ENCODE results near the gene CREB3L4. TPM values are rescaled to one million over a fixed set of nuclear protein-coding genes. Genes with fewer than 3 reads are reported as not detected.

CREB3L4 gene
- total and polyA plus RNA-seq, 8 donors: 2.7 to 32.9 (median 10.9) TPM; not detected in 1

GRCh38 chr1:153954826-153955225 lies 12.9 kb upstream of the CREB3L4 start:
- Histone ChIP-seq H3K27me3 (no peaks in the 10 kb centered on the region), H3K9me3 (no peaks in the 10 kb centered on the region), H3K36me3 (peaks cover 40 to 59% (median 54%) of the 10 kb centered on the region in 4 donors), H3K4me3 (no peak overlapping the region), H3K27ac (no peak overlapping the region), H3K4me1 (peaks cover 40 to 61% (median 55%) of the 10 kb centered on the region in 4 donors)
- DNase-seq: no peak
- intact Hi-C loops (cut with DNase I; ENCODE audit: low total_unique reads): no loop called here
- TF ChIP-seq POLR2AphosphoS5 (IDR thresholded peaks at IDR 0.05) (no peak), POLR2A (IDR thresholded peaks at IDR 0.05) (no peak), EP300 (IDR thresholded peaks at IDR 0.05) (no peak)
- TF ChIP-seq, protein P1, sequence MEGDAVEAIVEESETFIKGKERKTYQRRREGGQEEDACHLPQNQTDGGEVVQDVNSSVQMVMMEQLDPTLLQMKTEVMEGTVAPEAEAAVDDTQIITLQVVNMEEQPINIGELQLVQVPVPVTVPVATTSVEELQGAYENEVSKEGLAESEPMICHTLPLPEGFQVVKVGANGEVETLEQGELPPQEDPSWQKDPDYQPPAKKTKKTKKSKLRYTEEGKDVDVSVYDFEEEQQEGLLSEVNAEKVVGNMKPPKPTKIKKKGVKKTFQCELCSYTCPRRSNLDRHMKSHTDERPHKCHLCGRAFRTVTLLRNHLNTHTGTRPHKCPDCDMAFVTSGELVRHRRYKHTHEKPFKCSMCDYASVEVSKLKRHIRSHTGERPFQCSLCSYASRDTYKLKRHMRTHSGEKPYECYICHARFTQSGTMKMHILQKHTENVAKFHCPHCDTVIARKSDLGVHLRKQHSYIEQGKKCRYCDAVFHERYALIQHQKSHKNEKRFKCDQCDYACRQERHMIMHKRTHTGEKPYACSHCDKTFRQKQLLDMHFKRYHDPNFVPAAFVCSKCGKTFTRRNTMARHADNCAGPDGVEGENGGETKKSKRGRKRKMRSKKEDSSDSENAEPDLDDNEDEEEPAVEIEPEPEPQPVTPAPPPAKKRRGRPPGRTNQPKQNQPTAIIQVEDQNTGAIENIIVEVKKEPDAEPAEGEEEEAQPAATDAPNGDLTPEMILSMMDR (IDR thresholded peaks at IDR 0.05): no peak
- WGBS, 5 donors: 93 to 100% (median 95%) methylated on average over 7 to 10 of the region's 10 CpGs

- peaks cover 53 to 83% (median 72%) of the 10 kb centered on the region in 4 donors for H3K4me1 ChIP-seq
- H3K27ac ChIP-seq: peak overlapping the region; percentile 83 to 98 (median 97)
- no peak for DNase-seq
- intact Hi-C loops (cut with DNase I; ENCODE audit: low total_unique reads): no loop called here
- peak overlapping the region; percentile 73 to 98 (median 97) for H3K4me3 ChIP-seq
- WGBS, 5 donors: 20 to 27% (median 25%) methylated on average over 6 of the region's 6 CpGs
- peaks cover 32 to 55% (median 46%) of the 10 kb centered on the region in 4 donors for H3K36me3 ChIP-seq
- TF ChIP-seq EP300 (IDR thresholded peaks at IDR 0.05) (no peak), POLR2AphosphoS5 (IDR thresholded peaks at IDR 0.05) (no peak), POLR2A (IDR thresholded peaks at IDR 0.05) (no peak)
- TF ChIP-seq, protein P1 (IDR thresholded peaks at IDR 0.05): no peak
- no peaks in the 10 kb centered on the region for H3K27me3 ChIP-seq
- H3K9me3 ChIP-seq: no peaks in the 10 kb centered on the region
Observed at GRCh38 chr1:153956997-153957715, 10.5 kb upstream of the CREB3L4 start.

GRCh38 chr1:153957744-153958110 lies 10.0 kb upstream of the CREB3L4 start:
- Histone ChIP-seq H3K27me3 (no peaks in the 10 kb centered on the region), H3K4me1 (peaks cover 58 to 88% (median 77%) of the 10 kb centered on the region in 4 donors), H3K4me3 (peak overlapping the region; percentile 73 to 98 (median 97)), H3K9me3 (no peaks in the 10 kb centered on the region), H3K36me3 (peaks cover 27 to 49% (median 41%) of the 10 kb centered on the region in 4 donors), H3K27ac (peak overlapping the region; percentile 83 to 98 (median 97))
- 0 to 1% (median 0%) methylated on average over 13 of the region's 13 CpGs for WGBS, 5 donors
- intact Hi-C loops (cut with DNase I; ENCODE audit: low total_unique reads): no loop called here
- TF ChIP-seq POLR2A (IDR thresholded peaks at IDR 0.05): no peak
- TF ChIP-seq, protein P1 (IDR thresholded peaks at IDR 0.05): no peak
- TF ChIP-seq EP300 (IDR thresholded peaks at IDR 0.05): no peak
- TF ChIP-seq POLR2AphosphoS5 (IDR thresholded peaks at IDR 0.05): no peak
- peak in 1 of 2 donors; percentile 58 for DNase-seq

DNA sequence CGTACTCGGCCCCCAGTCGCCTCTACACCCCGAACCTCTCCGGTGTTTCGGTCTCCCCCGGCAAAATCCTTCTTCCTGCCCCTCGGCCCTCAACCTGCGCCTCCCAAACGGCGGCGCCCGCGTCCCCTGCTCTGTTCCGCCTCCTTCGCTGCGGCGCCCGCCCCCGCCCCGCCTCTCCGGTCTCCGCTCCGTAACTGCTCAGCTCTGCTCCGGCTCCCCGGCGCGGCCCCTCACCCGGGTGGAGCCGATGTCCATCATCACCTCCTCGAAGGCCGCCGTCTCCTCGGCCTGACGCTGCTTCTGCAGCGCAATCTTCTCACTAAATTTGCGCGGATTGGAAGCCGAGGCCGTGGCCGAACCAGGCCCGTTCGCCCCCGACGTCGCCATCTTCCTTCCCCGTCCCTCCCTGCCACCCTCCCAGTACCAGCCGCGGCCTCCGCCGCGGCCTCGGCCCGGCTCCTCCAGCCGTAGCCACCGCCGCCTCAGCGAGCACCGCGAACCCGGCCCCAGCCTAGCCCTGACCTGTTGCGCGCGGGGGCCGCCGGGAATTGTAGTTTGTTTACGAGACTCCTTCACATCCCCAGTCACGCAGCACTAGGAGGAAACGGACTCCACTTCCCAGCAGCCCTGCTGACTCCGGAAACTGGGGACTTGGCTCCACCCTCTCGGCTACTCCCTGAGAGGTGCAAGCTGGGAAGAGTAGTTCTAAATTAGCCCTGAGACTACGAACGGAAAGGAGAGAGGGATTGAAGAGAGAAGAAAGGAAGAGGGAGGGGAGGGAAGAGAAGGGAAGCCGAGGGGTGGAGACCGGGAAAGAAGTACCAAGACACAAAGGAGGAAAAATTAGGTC lies 9.4 kb upstream of the CREB3L4 start, which contains the start of gene CRTC2:
CRTC2 (minus strand) TSS at position 502 of the 850 bp plus-strand sequence; CDS start at position 387, 115 bp downstream.
- Histone ChIP-seq H3K4me3 (peak within 1 kb of the TSS; percentile 73 to 98 (median 97)), H3K9me3 (no peaks in the 10 kb centered on the region), H3K27me3 (no peaks in the 10 kb centered on the region), H3K27ac (peak within 1 kb of the TSS; percentile 83 to 98 (median 97)), H3K36me3 (peaks cover 21 to 43% (median 35%) of the 10 kb centered on the region in 4 donors), H3K4me1 (peaks cover 58 to 86% (median 78%) of the 10 kb centered on the region in 4 donors)
- intact Hi-C loops (cut with DNase I; ENCODE audit: low total_unique reads): no loop called here
- peak; percentile 99 for DNase-seq
- WGBS, 5 donors: 0 to 1% (median 1%) methylated on average over 71 to 75 of the region's 75 CpGs
- TF ChIP-seq POLR2AphosphoS5 (IDR thresholded peaks at IDR 0.05) (peak; percentile 53 to 95 (median 84)), EP300 (IDR thresholded peaks at IDR 0.05) (no peak)
- TF ChIP-seq, protein P1 (IDR thresholded peaks at IDR 0.05): no peak
